Inflammatory macrophage treated with lipopolysaccharide for 1 hour (primary cell): ENCODE data around the gene WBP2.

Experiments
- DNase-seq, 2 donors: peaks; one replicate each; pipeline ENCODE4 v3.0.0-alpha.2; 2020 to 2022

Gene WBP2

GRCh38 chr17:75855310-75856061 is at the start of gene WBP2:
Gene WBP2 (minus strand): TSS chr17:75855335. CDS start chr17:75855297, 38 bp downstream.
- peak; percentile 100 for DNase-seq

GRCh38 chr17:75902406-75902805 is 47.3 kb upstream of the WBP2 start:
- no peak for DNase-seq

DNA sequence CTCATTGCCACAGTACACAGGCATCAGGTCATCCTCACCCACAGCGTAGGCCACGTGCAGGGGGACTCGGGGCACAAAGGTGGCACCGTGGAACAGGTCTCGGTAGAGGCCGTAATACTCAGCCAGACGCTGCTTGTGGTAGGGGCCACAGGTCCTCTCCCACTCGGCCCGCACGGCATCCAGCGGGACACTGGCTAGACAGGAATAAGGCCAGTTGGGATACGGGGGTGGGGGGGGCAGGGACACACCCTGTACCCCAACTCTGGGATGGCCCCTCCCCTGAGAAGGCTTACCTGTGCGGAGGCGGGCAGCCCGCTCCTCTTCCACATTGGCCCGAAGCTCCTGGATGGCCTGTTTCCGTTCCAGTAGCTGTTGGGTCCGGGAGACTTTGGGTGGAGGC is 46.6 kb upstream of the WBP2 start:
- DNase-seq: no peak

- DNase-seq: no peak
Measured at GRCh38 chr17:75900691-75901533, 45.8 kb upstream of the WBP2 start.

- DNase-seq: no peak
Measured at GRCh38 chr17:75899767-75900468, 44.8 kb upstream of the WBP2 start.

- no peak for DNase-seq
Measured at GRCh38 chr17:75899353-75899752, 44.2 kb upstream of the WBP2 start.

- DNase-seq: no peak
Measured at GRCh38 chr17:75898791-75899190, 43.7 kb upstream of the WBP2 start.

DNA sequence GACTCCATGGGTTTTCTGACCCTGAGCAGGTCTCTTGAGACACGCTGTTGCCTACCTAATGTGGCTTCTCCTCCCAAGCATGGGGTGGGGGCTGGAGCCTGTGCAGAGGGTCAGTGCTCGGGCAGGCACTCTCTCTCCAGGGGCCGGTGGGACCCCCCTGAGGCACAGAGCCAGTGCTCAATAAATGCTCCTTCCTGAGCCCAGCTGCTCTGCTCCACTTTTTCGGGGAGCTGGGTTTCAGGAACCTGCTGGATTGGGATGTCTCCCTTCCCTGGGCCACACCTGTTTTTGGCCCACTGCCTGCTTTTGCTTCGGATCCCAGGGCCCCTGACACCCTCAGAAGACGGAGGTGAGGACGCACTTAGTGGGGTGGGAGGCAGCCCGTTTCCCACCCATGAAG is 42.9 kb upstream of the WBP2 start:
- DNase-seq: no peak

DNA sequence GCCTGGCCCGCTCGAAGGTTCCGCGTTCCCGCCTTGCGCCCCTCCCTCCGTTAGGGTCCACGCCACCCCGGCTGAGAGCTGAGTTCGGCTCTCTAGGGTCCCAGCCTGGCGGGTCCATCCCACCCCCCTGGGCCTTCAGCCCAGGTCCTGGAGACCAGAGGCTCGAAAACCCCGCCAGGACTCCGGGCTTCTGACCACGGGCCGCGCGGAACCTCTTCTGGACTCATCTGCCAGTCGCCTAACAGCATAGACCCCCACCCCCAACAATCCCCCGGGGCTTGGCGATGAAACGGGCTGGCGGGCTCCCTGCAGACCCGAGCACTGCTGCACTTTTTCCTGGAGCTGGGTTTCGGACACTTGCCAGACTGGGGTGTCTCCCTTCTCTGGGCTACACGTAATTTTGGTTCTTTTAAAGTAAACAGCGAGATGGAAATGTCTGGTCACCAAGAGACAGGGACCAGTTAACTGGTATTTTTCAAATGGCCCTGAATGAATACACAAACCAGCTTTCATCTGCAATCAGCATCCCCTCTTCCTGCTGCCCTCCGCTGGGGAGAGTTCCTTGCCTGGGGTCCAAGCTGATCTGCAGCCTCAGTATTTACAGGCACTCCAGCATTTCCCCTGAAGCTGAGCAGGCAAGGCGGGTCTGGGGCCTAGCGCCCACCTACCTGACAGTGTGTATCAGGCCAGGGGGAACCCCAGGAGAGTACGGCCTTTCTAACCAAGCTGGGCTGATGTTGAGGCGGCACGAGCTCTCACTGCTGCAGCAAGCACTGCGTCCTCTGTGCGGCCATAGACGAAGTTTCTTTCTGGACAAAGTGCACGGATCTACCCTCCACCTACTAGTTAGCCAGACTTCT is 42.3 kb upstream of the WBP2 start:
- no peak for DNase-seq

- peak; percentile 75 to 80 for DNase-seq
Measured at GRCh38 chr17:75896415-75897159, 41.5 kb upstream of the WBP2 start, which contains the start of gene TRIM65. Gene TRIM65 (minus strand): TSS chr17:75896951. CDS start chr17:75896937, 14 bp downstream.

DNA sequence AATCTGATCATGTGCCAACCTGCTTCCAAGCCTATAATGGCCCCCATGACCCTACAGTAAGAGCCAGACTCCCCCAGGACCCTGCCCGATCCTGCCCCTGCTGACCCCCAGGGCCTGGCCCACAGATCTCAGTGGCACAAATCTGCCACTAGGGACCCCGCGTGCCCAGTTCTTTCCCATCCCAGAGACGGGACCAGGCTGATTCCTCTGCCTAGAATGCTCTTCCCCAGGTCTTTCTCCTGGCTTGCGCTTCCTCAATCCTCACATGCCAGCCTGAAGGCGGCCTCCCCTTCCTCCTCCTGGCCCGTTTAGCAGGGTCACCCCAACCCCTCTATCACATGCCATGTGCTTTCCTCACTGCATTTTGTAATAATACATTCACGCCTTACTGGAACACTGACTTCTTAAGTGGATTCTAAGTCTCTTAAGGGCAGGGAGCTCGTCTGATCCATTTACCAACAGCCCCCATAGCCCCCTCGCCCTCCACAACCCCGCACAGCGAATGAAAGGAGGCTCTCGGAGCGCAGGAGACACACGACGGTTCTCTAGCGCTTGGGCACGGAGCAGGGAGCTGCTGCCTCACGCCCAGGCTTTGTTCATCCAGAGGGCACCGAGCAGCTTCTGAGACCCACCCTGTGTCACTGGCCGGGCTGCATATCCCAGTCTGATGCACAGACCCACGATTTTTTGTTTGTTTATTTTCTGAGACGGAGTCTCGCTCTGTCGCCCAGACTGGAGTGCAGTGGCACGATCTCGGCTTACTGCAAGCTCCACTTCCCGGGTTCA is 40.4 kb upstream of the WBP2 start:
- DNase-seq: peak in 1 of 2 donors; percentile 56

GRCh38 chr17:75894049-75894733 is 39.1 kb upstream of the WBP2 start:
- DNase-seq: no peak

DNA sequence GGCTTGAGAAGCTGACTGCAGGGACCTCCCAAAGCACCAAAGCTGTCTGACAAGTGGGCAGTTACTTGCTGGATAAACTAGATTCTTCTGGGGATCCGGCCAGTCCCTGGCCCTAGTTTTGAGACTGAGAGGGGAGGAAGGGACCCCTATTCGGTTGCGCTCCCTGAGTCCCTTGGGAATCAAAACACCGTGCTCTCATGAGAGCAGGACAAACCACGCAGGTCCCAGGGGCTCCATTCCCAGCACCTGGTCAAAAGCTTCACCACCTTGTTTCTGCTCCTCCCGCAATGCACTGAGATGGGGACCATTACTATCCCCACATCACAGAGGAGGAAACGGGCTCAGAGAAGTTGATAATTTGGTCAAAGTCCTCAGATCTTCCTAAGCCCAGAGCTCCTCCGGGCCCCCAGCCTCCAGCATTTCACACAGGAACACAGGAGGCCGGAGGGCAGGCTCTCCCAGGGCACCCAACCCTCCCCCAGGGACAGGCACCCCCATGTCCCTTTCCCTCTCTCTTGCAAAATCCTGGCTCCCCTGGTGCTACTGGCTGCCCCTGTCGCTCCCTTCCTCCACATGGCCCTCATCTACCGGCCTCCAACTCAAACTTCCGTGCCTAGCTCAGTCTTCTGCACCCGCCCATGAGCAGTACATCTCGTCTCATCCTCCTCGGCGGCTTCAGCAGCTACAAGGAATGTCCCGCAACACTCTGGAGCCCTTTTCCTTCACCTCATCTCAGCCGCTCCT is 38.3 kb upstream of the WBP2 start:
- DNase-seq: no peak

DNA sequence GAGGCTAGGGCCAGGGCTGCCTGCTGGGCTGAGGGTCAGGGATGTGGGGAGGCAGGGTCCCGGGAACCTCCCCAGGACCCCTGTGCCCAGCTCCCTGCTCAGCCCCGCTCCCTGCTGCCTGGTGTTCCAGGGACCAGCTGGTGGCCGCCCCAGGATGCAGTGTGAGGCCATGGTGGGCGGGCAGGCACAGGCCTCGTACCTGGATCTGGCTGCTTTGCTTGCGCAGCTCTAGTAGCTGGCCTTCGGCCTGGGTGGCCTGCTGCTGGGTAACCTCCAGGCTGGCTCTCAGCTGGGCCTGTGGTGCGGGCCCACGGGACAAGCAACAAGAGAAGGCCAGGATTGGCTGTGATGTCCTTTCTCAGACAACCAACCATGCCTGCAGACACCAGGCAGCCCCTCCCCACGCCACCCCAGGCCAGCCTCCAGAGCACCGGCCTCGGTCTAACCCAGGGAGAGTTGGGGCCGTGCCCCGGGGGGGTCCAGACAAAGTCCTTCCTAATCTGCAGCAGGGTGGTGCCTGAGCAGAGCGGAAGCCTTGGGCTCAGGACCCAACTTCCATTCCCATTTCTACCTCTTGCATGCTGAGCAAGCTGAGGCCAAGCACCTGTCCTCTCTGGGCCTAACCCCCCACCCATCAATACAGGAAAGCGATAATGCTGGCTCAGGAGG is 37.6 kb upstream of the WBP2 start:
- DNase-seq: no peak

GRCh38 chr17:75891605-75892555 is 36.7 kb upstream of the WBP2 start:
- no peak for DNase-seq

DNA sequence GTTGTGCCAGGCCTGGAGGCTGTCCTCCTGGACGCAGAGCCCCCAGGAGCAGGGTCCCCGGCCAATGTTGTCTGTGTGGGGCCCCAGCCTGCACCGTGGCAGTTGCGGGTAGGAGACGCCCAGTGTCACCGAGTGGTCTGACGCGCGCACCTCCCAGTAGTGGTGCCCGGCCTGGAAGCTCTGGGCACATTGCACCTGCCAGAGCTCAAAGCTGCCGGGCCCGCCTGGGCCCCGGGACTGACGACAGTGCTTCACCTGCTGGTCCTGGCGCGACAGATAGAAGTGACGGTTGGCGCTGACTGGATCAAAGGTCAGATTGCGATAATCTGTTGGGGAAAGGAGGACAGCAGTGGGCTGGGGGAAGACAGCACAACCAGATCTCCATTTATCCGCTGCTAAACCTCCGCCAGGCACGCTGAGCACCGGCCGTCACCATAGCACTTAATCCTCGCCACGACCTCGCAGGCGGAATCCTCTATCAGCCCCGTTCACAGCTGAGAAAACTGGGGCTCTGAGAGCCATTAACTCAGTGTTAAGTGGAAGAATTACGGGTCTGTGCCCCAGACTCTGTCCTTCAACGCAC is 36.0 kb upstream of the WBP2 start:
- no peak for DNase-seq

DNA sequence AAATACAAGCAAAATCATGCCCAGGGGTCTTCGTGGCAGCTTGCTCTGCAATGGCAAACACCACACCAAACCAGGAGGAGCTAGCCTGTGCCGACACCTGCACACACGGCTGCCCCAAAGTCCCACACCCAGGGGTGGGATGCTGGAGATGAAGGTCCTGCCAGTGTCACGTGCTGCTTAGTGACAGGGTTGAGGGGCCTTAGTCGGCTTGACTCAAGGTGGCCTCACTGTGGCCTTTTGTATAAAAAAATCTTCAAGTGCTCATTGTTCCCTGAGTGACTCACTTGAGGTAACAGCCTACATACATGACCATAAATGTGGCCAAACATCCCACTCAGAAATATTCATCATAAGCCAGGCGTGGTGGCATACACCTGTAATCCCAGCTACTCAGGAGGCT is 34.3 kb upstream of the WBP2 start:
- no peak for DNase-seq
